ENCODE measurements around the gene RPL41.
A peak's percentile ranks its signal among the peaks of the same experiment; 100 is the strongest.
"Not testable (repeated sequence)": the region's sequence is repeated elsewhere in the genome, so short reads cannot be mapped to it uniquely, and the experiment has no call there.

The RPL41 gene

GRCh38 chr12:56154818-56155217 is 38.4 kb downstream of the RPL41 start:
- no peak for DNase-seq (ENCODE audit: low read depth in 3 of 3)

DNA sequence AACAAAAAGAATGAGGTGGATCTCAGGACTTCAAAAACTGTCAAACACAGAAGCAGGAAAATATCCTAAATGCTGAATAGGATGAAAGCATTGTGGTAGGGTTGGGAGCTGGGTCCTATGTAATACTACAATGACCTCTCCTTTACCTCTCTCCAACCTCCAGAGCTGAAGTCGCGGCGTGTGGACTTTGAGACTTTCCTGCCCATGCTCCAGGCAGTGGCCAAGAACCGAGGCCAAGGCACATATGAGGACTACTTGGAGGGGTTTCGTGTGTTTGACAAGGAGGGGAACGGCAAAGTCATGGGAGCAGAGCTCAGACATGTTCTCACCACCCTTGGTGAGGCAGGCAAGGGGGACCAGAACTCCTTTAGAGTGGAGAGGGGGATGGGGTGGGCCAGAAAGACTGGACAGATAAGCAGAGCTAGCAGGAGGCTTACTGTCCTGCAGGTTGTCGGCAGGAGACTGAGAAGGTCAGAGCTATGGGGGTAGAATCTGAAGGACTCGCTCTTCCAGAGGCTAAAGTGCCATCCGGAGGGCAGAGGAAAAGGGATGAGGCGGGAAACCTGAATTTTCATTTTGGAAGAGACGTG is 38.9 kb downstream of the RPL41 start:
- no peak for DNase-seq (ENCODE audit: low read depth in 3 of 3)

- DNase-seq (ENCODE audit: low read depth in 3 of 3), result not testable (repeated sequence)
Measured at GRCh38 chr12:56156464-56157200, 40.2 kb downstream of the RPL41 start.

GRCh38 chr12:56157201-56158028 is 41.0 kb downstream of the RPL41 start:
- DNase-seq (ENCODE audit: low read depth in 3 of 3), result peak; percentile 27 to 49 (median 39)

DNA sequence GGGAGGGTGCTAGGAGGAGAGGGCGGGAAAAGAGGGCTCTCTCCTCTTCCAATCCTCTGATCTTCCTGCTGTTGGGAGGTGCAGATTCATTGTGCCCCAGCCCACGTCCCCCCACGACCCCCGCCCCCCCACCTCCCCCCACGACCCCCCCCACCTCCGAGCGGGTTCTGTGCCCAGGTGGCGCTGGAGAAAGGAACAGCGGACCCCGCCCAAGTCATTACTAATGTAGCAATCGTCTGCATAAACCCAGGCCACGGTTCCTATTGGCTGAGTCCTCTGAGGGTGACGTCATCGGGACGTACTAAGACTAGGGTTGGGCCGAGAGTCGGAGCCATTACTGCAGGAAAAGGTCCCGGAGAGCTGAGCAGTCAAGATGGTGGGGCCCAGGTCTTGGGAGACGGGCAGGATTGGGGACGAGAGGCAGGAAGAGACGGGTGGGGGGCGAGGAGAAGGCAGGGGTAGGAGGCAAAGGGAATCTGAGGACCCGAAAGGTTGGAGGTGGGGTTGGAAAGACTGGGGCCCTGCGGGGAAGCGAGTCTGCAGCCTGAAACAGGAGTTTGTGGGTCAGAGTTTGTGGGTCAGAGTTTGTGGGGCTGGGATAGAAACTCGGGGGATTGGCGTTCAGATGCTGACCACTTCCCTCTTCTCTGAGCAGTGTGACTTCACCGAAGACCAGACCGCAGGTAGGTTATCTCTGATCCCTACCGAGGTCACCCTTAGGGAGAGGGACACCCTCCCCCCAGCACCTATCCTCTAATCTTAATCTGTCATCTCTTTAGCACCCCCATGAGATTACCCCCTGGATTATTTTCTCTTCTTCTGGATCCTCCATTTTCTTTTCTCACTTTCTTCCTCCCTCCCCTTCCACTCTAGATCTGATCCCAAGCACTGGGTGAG is 41.8 kb downstream of the RPL41 start, which contains the start of gene MYL6:
TSS of gene MYL6 (plus strand) at position 331 of the 897 bp plus-strand sequence. CDS start at position 374, 43 bp downstream.
- peak; percentile 87 to 95 (median 88) for DNase-seq (ENCODE audit: low read depth in 3 of 3)

GRCh38 chr12:56158926-56159461 is 42.6 kb downstream of the RPL41 start:
- no peak for DNase-seq (ENCODE audit: low read depth in 3 of 3)

DNA sequence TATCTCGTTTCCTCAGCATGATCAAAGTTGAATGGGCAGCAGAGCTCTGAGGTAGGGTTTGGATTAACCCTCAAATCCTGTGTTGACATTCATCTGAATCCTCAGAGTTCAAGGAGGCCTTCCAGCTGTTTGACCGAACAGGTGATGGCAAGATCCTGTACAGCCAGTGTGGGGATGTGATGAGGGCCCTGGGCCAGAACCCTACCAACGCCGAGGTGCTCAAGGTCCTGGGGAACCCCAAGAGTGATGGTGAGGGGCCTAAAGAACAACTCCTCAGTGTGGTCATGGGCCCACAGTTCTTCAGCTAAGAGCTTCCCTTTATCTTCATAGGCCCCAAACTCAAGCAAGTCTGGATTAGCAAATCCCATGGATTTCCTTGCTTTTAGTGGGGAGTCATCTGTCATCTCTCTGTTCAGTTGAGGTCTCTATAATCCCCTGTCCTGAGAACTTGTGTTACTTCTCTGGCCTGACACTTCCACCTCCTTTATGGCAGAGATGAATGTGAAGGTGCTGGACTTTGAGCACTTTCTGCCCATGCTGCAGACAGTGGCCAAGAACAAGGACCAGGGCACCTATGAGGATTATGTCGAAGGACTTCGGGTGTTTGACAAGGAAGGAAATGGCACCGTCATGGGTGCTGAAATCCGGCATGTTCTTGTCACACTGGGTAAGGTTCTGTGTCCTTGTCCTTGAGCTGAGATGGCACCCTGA is 43.2 kb downstream of the RPL41 start:
- DNase-seq (ENCODE audit: low read depth in 3 of 3), result no peak

GRCh38 chr12:56160193-56160763 is 43.8 kb downstream of the RPL41 start:
- DNase-seq (ENCODE audit: low read depth in 3 of 3), result peak in 2 of 3 donors; percentile 37 to 40

DNA sequence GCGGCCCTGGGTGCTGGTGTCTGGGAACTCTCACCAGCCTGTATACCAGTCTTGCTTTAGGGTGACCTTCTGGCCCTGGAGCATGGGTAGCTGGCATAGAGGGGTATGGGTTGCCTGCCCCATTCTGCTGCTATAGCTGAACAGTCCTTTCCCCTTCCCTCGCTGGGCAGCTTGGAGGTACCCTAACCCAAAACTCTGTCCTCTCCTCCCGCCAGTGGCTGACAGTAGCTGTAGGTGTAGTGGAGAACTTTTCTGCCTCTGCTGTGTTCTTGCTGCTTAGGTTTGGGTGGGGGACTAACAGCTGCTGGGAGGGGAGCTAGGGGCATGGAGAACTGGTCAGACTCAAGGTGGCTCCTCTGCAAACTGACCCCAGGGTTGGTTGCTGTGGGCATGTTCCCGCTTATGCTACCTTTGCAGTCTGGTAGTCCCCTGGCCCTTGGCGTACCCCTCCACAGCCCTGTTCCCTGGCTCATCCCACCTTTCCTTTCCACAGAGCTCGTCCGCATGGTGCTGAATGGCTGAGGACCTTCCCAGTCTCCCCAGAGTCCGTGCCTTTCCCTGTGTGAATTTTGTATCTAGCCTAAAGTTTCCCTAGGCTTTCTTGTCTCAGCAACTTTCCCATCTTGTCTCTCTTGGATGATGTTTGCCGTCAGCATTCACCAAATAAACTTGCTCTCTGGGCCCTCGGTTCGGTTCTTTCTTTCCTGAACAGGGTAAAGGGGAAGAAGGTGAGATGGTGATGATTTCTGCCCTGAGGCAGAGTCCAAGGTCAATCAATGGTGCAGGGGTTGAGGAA is 44.7 kb downstream of the RPL41 start:
- DNase-seq (ENCODE audit: low read depth in 3 of 3), result no peak

- DNase-seq (ENCODE audit: low read depth in 3 of 3), result no peak
Measured at GRCh38 chr12:56161690-56162351, 45.4 kb downstream of the RPL41 start.

- DNase-seq (ENCODE audit: low read depth in 3 of 3), result no peak
Measured at GRCh38 chr12:56162468-56163290, 46.2 kb downstream of the RPL41 start.

DNA sequence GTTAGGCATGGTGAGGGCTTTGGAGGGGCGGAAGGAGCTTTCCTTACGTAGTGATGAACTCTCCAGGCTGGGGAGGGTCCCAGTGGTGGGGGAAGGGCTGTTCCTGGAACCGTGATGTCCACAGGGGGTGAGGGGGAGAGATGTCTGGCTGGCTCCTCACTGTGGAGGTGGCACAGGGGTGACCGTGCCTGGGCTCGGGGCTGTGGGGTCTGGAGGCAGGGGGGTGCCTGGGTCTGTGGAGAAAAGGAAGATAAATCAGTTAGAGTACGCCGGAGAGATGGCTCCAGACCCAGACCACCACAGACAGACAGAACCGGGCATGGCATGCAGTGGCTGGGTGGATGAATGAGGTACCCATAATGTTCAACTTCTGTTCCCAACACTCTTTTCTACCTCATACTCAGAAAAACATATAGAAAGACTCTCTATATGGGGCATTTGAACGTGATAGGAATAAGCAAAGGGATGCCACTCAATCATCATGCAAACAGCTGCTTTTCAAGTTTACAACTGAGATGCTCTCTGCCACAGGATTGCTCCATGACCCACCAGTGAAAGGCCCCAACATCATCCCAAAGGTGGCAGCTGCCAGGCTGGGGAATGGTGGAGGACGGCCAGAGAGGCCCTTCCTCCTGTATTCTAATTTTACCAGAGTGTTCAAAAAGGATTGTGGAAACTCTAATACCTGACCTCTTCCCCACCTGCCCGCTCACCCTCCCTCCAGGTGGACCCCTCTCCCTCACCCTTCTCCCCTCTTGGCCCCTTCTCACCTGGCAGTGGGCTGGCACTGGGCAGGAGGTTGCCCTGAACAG is 47.3 kb downstream of the RPL41 start:
- no peak for DNase-seq (ENCODE audit: low read depth in 3 of 3)

GRCh38 chr12:56164345-56164729 is 47.9 kb downstream of the RPL41 start:
- no peak for DNase-seq (ENCODE audit: low read depth in 3 of 3)

DNA sequence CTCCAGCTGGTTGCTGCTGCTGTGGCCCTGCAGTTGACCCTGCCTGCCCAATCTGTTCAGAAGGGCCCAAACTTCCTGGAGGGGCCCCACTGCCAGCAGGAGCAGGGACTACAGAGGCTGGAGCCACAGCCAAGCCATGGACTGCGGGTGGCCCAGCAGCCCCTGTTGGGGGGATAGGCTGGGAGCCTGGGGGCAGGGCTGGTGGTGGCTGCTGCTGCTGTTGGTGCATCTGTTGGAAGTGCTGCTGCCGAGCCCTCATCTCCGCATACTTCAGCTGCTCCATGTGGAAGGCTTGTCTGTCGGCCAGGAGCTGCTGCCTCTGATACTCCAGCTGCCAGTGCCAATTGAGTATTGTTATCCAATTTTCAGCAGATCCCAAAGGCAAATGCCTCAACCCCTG is 48.9 kb downstream of the RPL41 start:
- no peak for DNase-seq (ENCODE audit: low read depth in 3 of 3)
